Renal pelvis (tissue), 4 donors: ENCODE data around the gene CPNE2. TPM values are rescaled to one million over a fixed set of nuclear protein-coding genes. Genes with fewer than 3 reads are reported as not detected.

Experiments used
- DNase-seq: peaks from one replicate; pipeline ENCODE4 v3.0.0-alpha.2; 2013
- polyA plus RNA-seq, 3 donors: library from polyadenylated mRNA; unstranded; fragments of 120-200 nt; gene quantifications; one replicate each; pipeline ENCODE4 v1.2.1, GENCODE V29; 2013; ENCODE audit not compliant: insufficient read length in 3 of 3

Gene CPNE2
- polyA plus RNA-seq, 3 donors: 35.1 to 40.3 (median 36.4) TPM

- DNase-seq: no peak
Observed at GRCh38 chr16:57140931-57141668, 48.7 kb downstream of the CPNE2 start.

DNA sequence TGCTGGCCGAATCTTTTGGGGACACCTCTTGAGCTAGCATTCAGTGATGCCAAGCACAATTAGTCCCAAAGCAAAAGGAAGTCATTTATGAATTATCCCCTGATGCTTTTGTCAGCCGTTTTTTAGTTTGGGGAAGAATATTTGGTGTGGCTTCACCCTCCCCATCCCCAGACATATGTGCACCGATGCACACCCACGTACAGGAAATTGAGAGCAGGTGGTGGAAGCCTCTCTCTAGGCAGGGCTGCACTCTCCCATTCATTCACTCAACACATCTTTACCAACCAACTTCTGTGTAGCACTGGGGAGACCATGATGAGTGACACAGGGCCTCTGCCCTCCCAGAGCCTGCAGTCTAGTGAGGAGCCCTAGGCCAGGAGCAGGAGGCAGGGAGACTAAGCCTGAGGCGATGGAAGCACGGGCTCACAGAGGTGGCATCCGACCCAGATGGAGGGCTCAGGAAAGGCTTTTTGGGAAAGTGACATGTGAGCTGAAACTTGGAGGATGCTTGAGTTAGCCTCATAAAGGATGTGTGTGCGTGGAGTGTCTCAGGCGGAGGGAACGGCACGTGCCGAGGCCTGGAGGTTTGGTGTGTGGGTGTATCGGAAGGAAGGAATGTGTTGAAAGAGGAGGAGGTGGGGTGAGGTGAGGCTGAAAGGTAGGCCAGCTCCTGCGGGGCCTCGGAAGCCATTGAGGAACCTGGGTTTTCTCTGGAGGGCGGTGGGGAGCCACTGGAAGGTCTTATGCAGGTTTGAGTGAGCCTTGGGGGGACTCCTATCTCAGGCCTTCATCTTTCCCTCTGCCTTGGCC lies 49.6 kb downstream of the CPNE2 start:
- DNase-seq: no peak

DNA sequence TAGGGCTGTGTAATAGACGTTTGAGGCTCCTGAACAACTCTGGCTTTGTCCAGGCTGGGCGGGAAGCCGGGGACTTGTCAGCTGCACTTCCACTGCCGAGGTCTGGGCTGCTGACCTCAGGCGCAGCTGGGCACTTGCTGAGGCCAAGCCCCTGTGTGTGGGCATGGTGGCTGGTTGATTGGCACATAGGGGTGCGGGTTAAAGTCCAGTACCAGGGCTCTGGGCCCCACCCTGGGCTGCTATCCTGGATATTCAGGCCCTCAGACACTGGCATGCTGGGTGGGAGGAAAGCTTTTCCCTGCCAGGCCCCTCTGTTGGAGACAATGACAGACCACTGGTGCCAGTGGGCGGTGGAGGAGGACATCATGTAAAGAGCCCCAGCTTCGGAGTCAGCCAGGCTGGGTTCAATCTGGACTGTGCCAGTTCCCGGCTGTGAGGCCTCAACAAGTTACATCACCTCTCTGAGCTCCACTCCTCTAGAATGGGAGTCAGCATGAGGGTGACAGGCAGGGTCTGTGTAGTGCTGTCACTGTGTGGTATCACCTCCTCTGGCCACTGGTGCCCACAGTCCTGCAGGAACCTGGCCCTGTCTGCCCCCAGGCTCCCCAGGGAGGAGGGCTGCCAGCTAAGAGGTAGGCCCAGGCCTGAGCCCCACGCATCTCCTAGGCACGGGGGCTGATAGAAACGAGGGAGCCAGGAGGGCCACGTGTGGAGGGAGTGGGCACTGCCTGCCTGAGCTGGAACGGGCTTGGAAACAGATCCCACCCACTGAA lies 51.0 kb downstream of the CPNE2 start:
- DNase-seq: no peak

GRCh38 chr16:57144027-57144426 lies 51.6 kb downstream of the CPNE2 start:
- DNase-seq: no peak

DNA sequence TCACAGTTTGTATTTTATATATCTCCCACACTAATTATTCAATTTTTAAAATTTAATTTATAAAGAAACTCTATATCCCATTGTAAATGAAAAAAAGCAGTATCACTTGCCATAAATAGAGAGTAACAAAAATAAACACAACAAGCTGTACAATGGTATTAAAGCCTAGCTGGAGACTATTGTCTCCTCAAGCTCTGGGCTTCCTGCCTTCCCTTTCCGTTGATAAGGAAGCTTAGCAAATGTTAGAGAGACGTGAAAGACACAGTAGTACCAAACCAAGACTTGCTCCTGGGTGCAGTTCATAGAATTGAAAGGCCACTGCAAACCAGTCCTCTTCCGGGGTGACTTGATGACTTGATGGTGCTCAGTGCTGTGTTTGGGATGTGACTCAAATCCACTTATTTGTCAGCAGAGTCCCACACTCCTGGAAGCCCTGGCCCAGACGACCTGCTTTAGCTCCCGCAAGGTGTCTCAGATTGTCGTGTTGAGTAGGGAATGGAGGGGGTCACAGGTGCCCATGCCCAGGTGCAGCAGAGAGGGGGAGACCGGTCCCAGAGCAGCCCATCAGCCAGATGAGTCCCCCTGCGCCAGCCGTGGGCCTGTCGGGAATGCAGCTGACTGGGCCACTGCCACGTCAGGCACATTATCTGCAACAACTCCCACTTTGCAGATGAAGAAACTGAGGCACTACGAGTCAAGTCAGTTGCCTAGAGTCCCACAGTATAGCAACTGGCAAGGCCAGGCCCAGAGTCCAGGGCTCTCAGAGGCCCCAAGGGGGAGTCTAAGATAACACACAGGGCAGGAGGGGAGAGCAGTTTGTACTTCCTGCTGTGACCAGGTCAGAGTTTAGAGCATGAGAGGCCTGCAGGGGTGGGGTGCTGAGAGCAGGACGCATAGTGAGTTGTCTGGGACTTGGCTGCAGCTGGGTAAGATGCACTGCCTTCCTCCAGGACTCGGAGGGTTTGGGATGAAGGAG lies 53.0 kb downstream of the CPNE2 start:
- DNase-seq: no peak

GRCh38 chr16:57146040-57146647 lies 53.8 kb downstream of the CPNE2 start:
- no peak for DNase-seq

DNA sequence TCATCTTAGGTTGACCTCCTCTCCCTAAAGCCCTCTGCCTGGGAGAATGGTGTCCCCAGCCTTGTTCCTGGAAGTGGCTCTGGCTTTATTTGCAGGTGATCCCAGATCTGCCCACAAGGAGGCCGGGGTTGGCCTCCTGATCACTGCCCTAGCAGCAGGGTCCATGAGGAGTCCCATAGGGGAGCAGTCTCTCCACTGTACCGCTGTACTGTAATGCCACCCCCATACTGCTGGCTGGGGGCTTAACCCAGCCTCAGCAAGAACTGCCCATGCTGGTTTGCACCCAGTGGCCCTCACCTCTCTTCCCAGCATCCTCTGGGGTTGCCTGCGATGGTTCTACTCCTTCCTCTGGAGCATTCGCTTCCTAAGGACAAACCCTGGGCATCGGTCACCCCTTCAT lies 54.4 kb downstream of the CPNE2 start:
- DNase-seq: no peak

GRCh38 chr16:57147381-57148221 lies 55.2 kb downstream of the CPNE2 start:
- peak; percentile 45 for DNase-seq

GRCh38 chr16:57148481-57148880 lies 56.1 kb downstream of the CPNE2 start:
- DNase-seq: no peak

DNA sequence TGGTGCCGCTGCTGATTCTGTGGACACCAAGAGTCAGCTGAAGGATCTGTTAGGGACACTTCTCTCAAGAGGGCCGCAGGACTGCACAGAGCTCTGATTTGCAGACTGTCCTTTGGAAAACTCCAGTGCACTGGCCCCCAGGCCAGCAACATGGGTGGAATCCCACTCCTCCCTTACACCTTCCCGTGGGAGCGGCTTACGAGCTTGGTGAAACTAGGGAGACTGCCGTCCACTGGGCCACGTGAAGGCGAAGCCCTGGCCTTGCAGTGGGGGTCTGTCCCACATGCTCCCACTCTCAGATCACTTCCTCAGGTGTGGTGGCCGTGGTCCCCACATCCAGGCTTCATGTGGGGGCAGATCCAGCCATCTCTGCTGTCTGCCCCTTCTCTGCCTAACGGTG lies 57.0 kb downstream of the CPNE2 start:
- DNase-seq: no peak

GRCh38 chr16:57150682-57151330 lies 58.4 kb downstream of the CPNE2 start:
- no peak for DNase-seq

GRCh38 chr16:57151369-57151768 lies 59.0 kb downstream of the CPNE2 start:
- no peak for DNase-seq

GRCh38 chr16:57152096-57153093 lies 60.0 kb downstream of the CPNE2 start:
- no peak for DNase-seq

- DNase-seq: no peak
Observed at GRCh38 chr16:57153841-57154240, 61.5 kb downstream of the CPNE2 start.

DNA sequence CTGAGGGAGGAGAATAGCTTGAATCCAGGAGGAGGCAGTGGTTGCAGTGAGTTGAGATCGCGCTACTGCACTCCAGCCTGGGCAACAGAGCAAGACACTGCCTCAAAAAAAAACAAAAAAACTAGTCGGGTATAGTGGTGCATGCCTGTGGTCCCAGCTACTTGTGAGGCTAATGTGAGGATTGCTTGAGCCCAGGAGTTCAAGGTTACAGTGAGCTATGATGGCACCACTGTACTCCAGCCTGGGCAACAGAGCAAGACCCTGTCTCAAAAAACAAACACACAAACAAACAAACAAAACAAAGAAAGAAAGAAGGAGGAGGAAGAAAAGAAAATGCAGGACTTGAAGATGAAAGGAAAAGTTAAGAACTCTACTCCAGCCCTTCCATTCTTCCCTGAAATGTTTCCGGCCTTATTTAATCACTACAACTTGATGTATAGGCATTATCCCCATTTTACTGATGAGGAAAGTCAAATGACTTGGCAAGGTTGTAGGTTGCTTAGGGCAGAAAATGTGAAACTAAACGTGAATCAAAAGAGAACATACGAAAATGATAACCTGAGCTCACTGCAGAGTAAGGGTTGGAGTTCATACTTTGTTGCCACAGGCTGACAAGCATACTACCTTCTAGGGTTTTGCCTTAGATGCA lies 63.4 kb downstream of the CPNE2 start:
- DNase-seq: no peak

DNA sequence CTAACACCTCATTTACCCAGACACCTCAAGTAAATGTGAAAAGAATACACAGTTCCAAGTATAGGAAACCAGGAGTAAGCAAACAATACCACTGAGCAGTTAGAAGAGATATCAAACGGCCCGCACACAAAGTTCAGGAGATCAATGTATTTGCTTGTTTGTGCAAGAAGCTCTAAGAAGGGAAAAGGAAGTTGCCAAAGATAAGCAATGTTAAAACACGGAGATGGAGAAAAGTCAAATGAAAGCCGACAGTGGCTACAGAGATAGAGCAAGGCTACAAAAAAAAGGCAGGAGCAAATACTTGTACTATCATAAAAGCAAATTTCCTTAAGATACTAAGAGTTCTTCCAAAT lies 63.9 kb downstream of the CPNE2 start:
- no peak for DNase-seq

GRCh38 chr16:57157533-57157932 lies 65.2 kb downstream of the CPNE2 start:
- DNase-seq: no peak

- no peak for DNase-seq
Observed at GRCh38 chr16:57159447-57159846, 67.1 kb downstream of the CPNE2 start.
